Naive thymus-derived CD4-positive, alpha-beta T cell (primary cell): ENCODE data around the gene GRIP1. TPM values are rescaled to one million over a fixed set of nuclear protein-coding genes. Genes with fewer than 3 reads are reported as not detected.

Source experiments
- ATAC-seq: fragments of 150-1000 bp; cut with Tn5 transposase; 2 replicates; pipeline ENCODE4 v1.10.0; 2021; ENCODE audit warnings: mild to moderate bottlenecking, moderate library complexity
- CTCF ChIA-PET: fragments of 350-600 bp; sonication (Branson Sonifier 250); formaldehyde crosslinking; loops from one replicate; lab custom pipeline; 2021; ENCODE audit warnings: antibody characterized with exemption; lab: Charles Lee
- POLR2A ChIA-PET: fragments of 350-600 bp; sonication (Branson Sonifier 250); formaldehyde crosslinking; loops from one replicate; lab custom pipeline; 2021; ENCODE audit warnings: antibody characterized with exemption, inconsistent platforms; lab: Charles Lee
- DNase-seq, 9 donors: peaks; one replicate each; pipeline versions ENCODE4 v3.0.0 to v3.0.0-alpha.2; 2020 to 2022; ENCODE audit warnings: mixed read lengths in 1 of 9
- H3K27ac ChIP-seq: one replicate; pipeline ENCODE4 v1.7.0; 2013; ENCODE audit warnings: mild to moderate bottlenecking, low read depth, low read length, moderate library complexity
- H3K27me3 ChIP-seq, 2 donors: one replicate each; pipeline ENCODE4 v1.7.0; 2013; ENCODE audit warnings: low read length in 2 of 2, mild to moderate bottlenecking in 2 of 2, moderate library complexity in 2 of 2; ENCODE audit not compliant: control insufficient read depth in 2 of 2, insufficient read depth in 2 of 2
- H3K36me3 ChIP-seq, 3 experiments: 1 replicate in 2 of 3; 2 replicates in 1 of 3; pipeline ENCODE4 v1.7.0; 2013; ENCODE audit warnings: low read length in 3 of 3, mild to moderate bottlenecking in 3 of 3, moderate library complexity in 1 of 3; ENCODE audit not compliant: insufficient read depth in 3 of 3, control insufficient read depth in 2 of 3
- H3K4me1 ChIP-seq, 2 donors: one replicate each; pipeline ENCODE4 v1.7.0; 2013; ENCODE audit warnings: low read length in 2 of 2, mild to moderate bottlenecking in 2 of 2, moderate library complexity in 1 of 2; ENCODE audit not compliant: control insufficient read depth in 2 of 2, insufficient read depth in 2 of 2
- H3K4me3 ChIP-seq: 2 replicates; pipeline ENCODE4 v1.7.0; 2013; ENCODE audit warnings: mild to moderate bottlenecking, low read length
- H3K9me3 ChIP-seq, 3 experiments: 1 replicate in 2 of 3; 2 replicates in 1 of 3; pipeline ENCODE4 v1.7.0; 2013; ENCODE audit warnings: low read length in 3 of 3; ENCODE audit not compliant: control insufficient read depth in 2 of 3
- H3K27ac Mint-ChIP-seq, 9 donors: one replicate each; pipeline ENCODE4 v1.8.0; 2020 to 2022; ENCODE audit warnings: mixed read lengths in 9 of 9, mild to moderate bottlenecking in 8 of 9, moderate library complexity in 5 of 9, inconsistent platforms in 2 of 9
- H3K27me3 Mint-ChIP-seq, 5 donors: one replicate each; pipeline ENCODE4 v1.8.0; 2021 to 2022; ENCODE audit warnings: mixed read lengths in 5 of 5, mild to moderate bottlenecking in 1 of 5
- H3K36me3 Mint-ChIP-seq, 5 donors: one replicate each; pipeline ENCODE4 v1.8.0; 2020 to 2022; ENCODE audit warnings: mixed read lengths in 5 of 5, mild to moderate bottlenecking in 3 of 5, inconsistent platforms in 1 of 5
- H3K4me1 Mint-ChIP-seq, 7 donors: one replicate each; pipeline ENCODE4 v1.8.0; 2020 to 2022; ENCODE audit warnings: mixed read lengths in 7 of 7, mild to moderate bottlenecking in 3 of 7, inconsistent platforms in 1 of 7
- H3K4me3 Mint-ChIP-seq, 10 donors: one replicate each; pipeline ENCODE4 v1.8.0; 2020 to 2022; ENCODE audit warnings: mild to moderate bottlenecking in 10 of 10, mixed read lengths in 10 of 10, moderate library complexity in 6 of 10, inconsistent platforms in 2 of 10
- H3K9me3 Mint-ChIP-seq, 11 donors: one replicate each; pipeline ENCODE4 v1.8.0; 2020 to 2022; ENCODE audit warnings: mixed read lengths in 11 of 11, mild to moderate bottlenecking in 4 of 11, inconsistent platforms in 1 of 11, moderate library complexity in 1 of 11
- intact Hi-C, 2 donors: fragments of 100-400 bp; cut with micrococcal nuclease; formaldehyde crosslinking; loops; one replicate each; pipeline ENCODE4 v1.15.1; 2023
- polyA plus RNA-seq, 2 donors: library from polyadenylated mRNA; unstranded; fragments of 300-500 nt; fragmentation: Illumina TruSeq; gene quantifications; one replicate each; pipeline ENCODE4 v1.2.3, GENCODE V29; 2021
- total RNA-seq, 6 experiments: library from RNA in 5 of 6; stranded (reverse) in 5 of 6; gene quantifications; 1 replicate in 5 of 6; 2 replicates in 1 of 6; pipeline ENCODE4 v1.2.3 and lab custom pipeline; 2021 to 2026

Gene GRIP1
- total and polyA plus RNA-seq, 7 experiments from 2014 or later: 0.25 to 6.5 (median 3.1) TPM

GRCh38 chr12:66453120-66453519, 225.8 kb downstream of the GRIP1 start:
- H3K27me3 ChIP-seq: no peaks in the 10 kb centered on the region
- no peak for DNase-seq
- ATAC-seq: no peak
- CTCF ChIA-PET: no interaction called here
- H3K27ac ChIP-seq: no peak overlapping the region
- no peaks in the 10 kb centered on the region for H3K4me1 ChIP-seq
- POLR2A ChIA-PET: no interaction called here
- Mint-ChIP-seq H3K4me3 (no peak overlapping the region), H3K4me1 (peaks cover 0 to 3% (median 0%) of the 10 kb centered on the region in 7 donors), H3K27ac (no peak overlapping the region), H3K36me3 (peaks cover 0 to 12% (median 0%) of the 10 kb centered on the region in 5 donors), H3K27me3 (peaks cover 0 to 8% (median 0%) of the 10 kb centered on the region in 5 donors), H3K9me3 (no peaks in the 10 kb centered on the region)
- H3K36me3 ChIP-seq: no peaks in the 10 kb centered on the region
- no peak overlapping the region for H3K4me3 ChIP-seq
- no peaks in the 10 kb centered on the region for H3K9me3 ChIP-seq
- intact Hi-C loops: no loop called here

GRCh38 chr12:66449531-66449930, 229.3 kb downstream of the GRIP1 start:
- H3K27ac Mint-ChIP-seq: no peak overlapping the region
- ATAC-seq (no peak), DNase-seq (no peak)
- H3K27me3 ChIP-seq: no peaks in the 10 kb centered on the region
- peaks cover 0 to 6% (median 0%) of the 10 kb centered on the region in 5 donors for H3K27me3 Mint-ChIP-seq
- ChIA-PET POLR2A (no interaction called here), CTCF (no interaction called here)
- H3K4me3 ChIP-seq: no peak overlapping the region
- peaks cover 0 to 3% (median 0%) of the 10 kb centered on the region in 7 donors for H3K4me1 Mint-ChIP-seq
- H3K36me3 Mint-ChIP-seq: peaks cover 0 to 6% (median 0%) of the 10 kb centered on the region in 5 donors
- H3K27ac ChIP-seq: no peak overlapping the region
- H3K4me1 ChIP-seq: no peaks in the 10 kb centered on the region
- no peaks in the 10 kb centered on the region for H3K9me3 ChIP-seq
- no peaks in the 10 kb centered on the region for H3K36me3 ChIP-seq
- no peaks in the 10 kb centered on the region for H3K9me3 Mint-ChIP-seq
- H3K4me3 Mint-ChIP-seq: no peak overlapping the region
- intact Hi-C loops: no loop called here

- no peak overlapping the region for H3K27ac Mint-ChIP-seq
- DNase-seq (no peak), ATAC-seq (no peak)
- ChIA-PET POLR2A (no interaction called here), CTCF (no interaction called here)
- H3K9me3 Mint-ChIP-seq: no peaks in the 10 kb centered on the region
- intact Hi-C loops: no loop called here
- no peaks in the 10 kb centered on the region for H3K36me3 ChIP-seq
- no peaks in the 10 kb centered on the region for H3K9me3 ChIP-seq
- no peak overlapping the region for H3K27ac ChIP-seq
- H3K27me3 ChIP-seq: no peaks in the 10 kb centered on the region
- H3K4me1 Mint-ChIP-seq: no peaks in the 10 kb centered on the region
- no peak overlapping the region for H3K4me3 ChIP-seq
- no peaks in the 10 kb centered on the region for H3K4me1 ChIP-seq
- no peak overlapping the region for H3K4me3 Mint-ChIP-seq
- peaks cover 0 to 4% (median 0%) of the 10 kb centered on the region in 5 donors for H3K36me3 Mint-ChIP-seq
- peaks cover 0 to 4% (median 0%) of the 10 kb centered on the region in 5 donors for H3K27me3 Mint-ChIP-seq
Observed at GRCh38 chr12:66447643-66448042, 231.2 kb downstream of the GRIP1 start.

- H3K36me3 Mint-ChIP-seq: peaks cover 0 to 4% (median 0%) of the 10 kb centered on the region in 5 donors
- ATAC-seq (no peak), DNase-seq (no peak)
- H3K9me3 Mint-ChIP-seq: no peaks in the 10 kb centered on the region
- H3K27me3 Mint-ChIP-seq: no peaks in the 10 kb centered on the region
- H3K27ac ChIP-seq: no peak overlapping the region
- H3K4me1 ChIP-seq: no peaks in the 10 kb centered on the region
- no peaks in the 10 kb centered on the region for H3K27me3 ChIP-seq
- no peaks in the 10 kb centered on the region for H3K9me3 ChIP-seq
- no peaks in the 10 kb centered on the region for H3K36me3 ChIP-seq
- intact Hi-C loops: no loop called here
- CTCF ChIA-PET: no interaction called here
- H3K4me3 Mint-ChIP-seq: no peak overlapping the region
- H3K4me3 ChIP-seq: no peak overlapping the region
- no peaks in the 10 kb centered on the region for H3K4me1 Mint-ChIP-seq
- H3K27ac Mint-ChIP-seq: no peak overlapping the region
- POLR2A ChIA-PET: no interaction called here
Observed at GRCh38 chr12:66446276-66446675, 232.6 kb downstream of the GRIP1 start.

- intact Hi-C loops: no loop called here
- Histone ChIP-seq H3K36me3 (no peaks in the 10 kb centered on the region), H3K27ac (no peak overlapping the region), H3K4me1 (no peaks in the 10 kb centered on the region), H3K4me3 (no peak overlapping the region), H3K27me3 (no peaks in the 10 kb centered on the region), H3K9me3 (no peaks in the 10 kb centered on the region)
- Mint-ChIP-seq H3K27ac (no peak overlapping the region), H3K4me1 (no peaks in the 10 kb centered on the region), H3K9me3 (no peaks in the 10 kb centered on the region), H3K27me3 (peaks cover 0 to 3% (median 0%) of the 10 kb centered on the region in 5 donors), H3K4me3 (no peak overlapping the region), H3K36me3 (peaks cover 0 to 4% (median 0%) of the 10 kb centered on the region in 5 donors)
- POLR2A ChIA-PET: no interaction called here
- DNase-seq (no peak), ATAC-seq (no peak)
- CTCF ChIA-PET: no interaction called here
Observed at GRCh38 chr12:66441905-66442559, 236.8 kb downstream of the GRIP1 start.

- H3K27me3 ChIP-seq: no peaks in the 10 kb centered on the region
- H3K27ac Mint-ChIP-seq: no peak overlapping the region
- intact Hi-C loops: no loop called here
Observed at GRCh38 chr12:66438601-66439000, 240.3 kb downstream of the GRIP1 start.

GRCh38 chr12:66430106-66430505, 248.8 kb downstream of the GRIP1 start:
- CTCF ChIA-PET: no interaction called here
- Histone ChIP-seq H3K27me3 (peaks cover 0 to 4% of the 10 kb centered on the region in 2 donors), H3K4me1 (no peaks in the 10 kb centered on the region), H3K9me3 (no peaks in the 10 kb centered on the region), H3K36me3 (no peaks in the 10 kb centered on the region), H3K27ac (no peak overlapping the region), H3K4me3 (no peak overlapping the region)
- POLR2A ChIA-PET: no interaction called here
- H3K27ac Mint-ChIP-seq: no peak overlapping the region
- peaks cover 0 to 13% (median 0%) of the 10 kb centered on the region in 5 donors for H3K27me3 Mint-ChIP-seq
- intact Hi-C loops: no loop called here
- ATAC-seq (no peak), DNase-seq (no peak)
- H3K4me3 Mint-ChIP-seq: no peak overlapping the region
- H3K4me1 Mint-ChIP-seq: no peaks in the 10 kb centered on the region
- peaks cover 0 to 8% (median 6%) of the 10 kb centered on the region in 5 donors for H3K36me3 Mint-ChIP-seq
- H3K9me3 Mint-ChIP-seq: peaks cover 0 to 18% (median 6%) of the 10 kb centered on the region in 11 donors

More at GRCh38 chr12:66438601-66439000, 240.3 kb downstream of the GRIP1 start:
- Histone ChIP-seq H3K4me3 (no peak overlapping the region), H3K27ac (no peak overlapping the region), H3K9me3 (no peaks in the 10 kb centered on the region), H3K4me1 (no peaks in the 10 kb centered on the region), H3K36me3 (no peaks in the 10 kb centered on the region)
- CTCF ChIA-PET: no interaction called here
- peaks cover 0 to 4% (median 0%) of the 10 kb centered on the region in 5 donors for H3K27me3 Mint-ChIP-seq
- H3K4me1 Mint-ChIP-seq: no peaks in the 10 kb centered on the region
- H3K9me3 Mint-ChIP-seq: no peaks in the 10 kb centered on the region
- DNase-seq (no peak), ATAC-seq (no peak)
- no peak overlapping the region for H3K4me3 Mint-ChIP-seq
- H3K36me3 Mint-ChIP-seq: no peaks in the 10 kb centered on the region
- POLR2A ChIA-PET: no interaction called here
